ENCODE results near the gene CDH16. TPM values are rescaled to one million over a fixed set of nuclear protein-coding genes. Genes with fewer than 3 reads are reported as not detected.
"Not testable (repeated sequence)": the region's sequence is repeated elsewhere in the genome, so short reads cannot be mapped to it uniquely, and the experiment has no call there.

The CDH16 gene
- total RNA-seq, 1 donor from 2014 or later: not detected

- peaks cover 36 to 48% of the 10 kb centered on the region in 2 donors for H3K36me3 ChIP-seq
- no peaks in the 10 kb centered on the region for H3K27me3 ChIP-seq
- no peak for TF ChIP-seq CTCF (IDR thresholded peaks at IDR 0.05)
- H3K9me3 ChIP-seq: no peaks in the 10 kb centered on the region
- peaks cover 16 to 21% of the 10 kb centered on the region in 2 donors for H3K4me1 ChIP-seq
- intact Hi-C loops (cut with DNase I): no loop called here
- no peak for DNase-seq (ENCODE audit: low spot score in 2 of 2)
- H3K27ac ChIP-seq: no peak overlapping the region
- H3K4me3 ChIP-seq: no peak overlapping the region
Measured at GRCh38 chr16:66937725-66938337, 19.1 kb upstream of the CDH16 start.

- Histone ChIP-seq H3K27ac (no peak overlapping the region), H3K36me3 (peaks cover 28 to 39% of the 10 kb centered on the region in 2 donors), H3K9me3 (no peaks in the 10 kb centered on the region), H3K27me3 (no peaks in the 10 kb centered on the region), H3K4me1 (peaks cover 17 to 24% of the 10 kb centered on the region in 2 donors), H3K4me3 (no peak overlapping the region)
- no peak for TF ChIP-seq CTCF (IDR thresholded peaks at IDR 0.05)
- DNase-seq (ENCODE audit: low spot score in 2 of 2): no peak
- intact Hi-C loops (cut with DNase I): no loop called here
Measured at GRCh38 chr16:66936889-66937554, 18.3 kb upstream of the CDH16 start.

- DNase-seq (ENCODE audit: low spot score in 2 of 2): no peak
- Histone ChIP-seq H3K36me3 (peaks cover 23 to 35% of the 10 kb centered on the region in 2 donors), H3K4me3 (peak overlapping the region in 1 of 2 donors; percentile 94), H3K27me3 (no peaks in the 10 kb centered on the region), H3K27ac (no peak overlapping the region), H3K9me3 (no peaks in the 10 kb centered on the region), H3K4me1 (peaks cover 17 to 24% of the 10 kb centered on the region in 2 donors)
- no peak for TF ChIP-seq CTCF (IDR thresholded peaks at IDR 0.05)
- intact Hi-C loops (cut with DNase I): no loop called here
Measured at GRCh38 chr16:66936462-66936861, 17.8 kb upstream of the CDH16 start.

- intact Hi-C loops (cut with DNase I): no loop called here
- Histone ChIP-seq H3K27ac (peak within 1 kb of the TSS; percentile 90 to 95), H3K27me3 (no peaks in the 10 kb centered on the region), H3K36me3 (peaks cover 13 to 29% of the 10 kb centered on the region in 2 donors), H3K9me3 (no peaks in the 10 kb centered on the region), H3K4me1 (peaks cover 17 to 24% of the 10 kb centered on the region in 2 donors), H3K4me3 (peak within 1 kb of the TSS; percentile 87 to 94)
- TF ChIP-seq CTCF (IDR thresholded peaks at IDR 0.05): no peak
- DNase-seq (ENCODE audit: low spot score in 2 of 2): peak in 1 of 2 donors; percentile 85
Measured at GRCh38 chr16:66935314-66936011, 16.8 kb upstream of the CDH16 start, which contains the start of gene CES2. Gene CES2, plus strand, starts transcription at chr16:66935516. Its CDS starts 120 bp downstream, at chr16:66935636.

GRCh38 chr16:66934839-66935313 lies 16.2 kb upstream of the CDH16 start:
- intact Hi-C loops (cut with DNase I): loop anchor here (1.0 kb wide), 1 partner anchor 10 kb away; the partner anchor contains the start of gene RRAD
- H3K27ac ChIP-seq: peak overlapping the region; percentile 90 to 95
- H3K4me1 ChIP-seq: peaks cover 17 to 24% of the 10 kb centered on the region in 2 donors
- H3K9me3 ChIP-seq; DNase-seq (ENCODE audit: low spot score in 2 of 2); H3K27me3 ChIP-seq: not testable (repeated sequence)
- H3K4me3 ChIP-seq: peak overlapping the region; percentile 87 to 94
- H3K36me3 ChIP-seq: peaks cover 7 to 23% of the 10 kb centered on the region in 2 donors

Measured in ascending aorta (tissue), 2 donors.